ENCODE measurements around the gene RAX2. TPM values are rescaled to one million over a fixed set of nuclear protein-coding genes. Genes with fewer than 3 reads are reported as not detected.

RAX2 gene
- total and polyA plus RNA-seq, 9 of the 15 experiments (the other 6 are each of a cell fraction or from before 2014, with no cell fraction given) = not detected

GRCh38 chr19:3762501-3763459, 9.2 kb downstream of the RAX2 start, which contains the start of gene MRPL54 (continued):
- TF ChIP-seq POLR2B (IDR thresholded peaks at IDR 0.05; ENCODE audit: low read depth, partially characterized antibody) (peak; percentile 98), ZNF444 (CRISPR knock-in tag; IDR thresholded peaks at IDR 0.05) (no peak), ILK (tag; IDR thresholded peaks at IDR 0.05; ENCODE audit: borderline replicate concordance, low read depth) (no peak), ZNF212 (CRISPR knock-in tag; IDR thresholded peaks at IDR 0.05) (no peak), SMAD4 (CRISPR knock-in tag; conservative IDR thresholded peaks at IDR 0.05) (no peak; the same call in 1 of the 2 replicates), SETDB1 (IDR thresholded peaks at IDR 0.05; ENCODE audit: low read length) (no peak), FOXA1 (IDR thresholded peaks at IDR 0.05; ENCODE audit: borderline replicate concordance) (no peak), ZNF717 (CRISPR knock-in tag; IDR thresholded peaks at IDR 0.05) (no peak), ZNF655 (CRISPR knock-in tag; IDR thresholded peaks at IDR 0.05) (no peak), ZNF12 (CRISPR knock-in tag; IDR thresholded peaks at IDR 0.05) (no peak), E2F6 (IDR thresholded peaks at IDR 0.05; ENCODE audit: borderline replicate concordance in 1 of 2, extremely low read depth in 1 of 2, insufficient read depth in 1 of 2, insufficient read length in 1 of 2, low read depth in 1 of 2, low read length in 1 of 2, poor library complexity in 1 of 2, severe bottlenecking in 1 of 2) (no peak), GATAD2B (IDR thresholded peaks at IDR 0.05; ENCODE audit: borderline replicate concordance) (no peak), ZNF780A (CRISPR knock-in tag; IDR thresholded peaks at IDR 0.05) (no peak), TRIM25 (IDR thresholded peaks at IDR 0.05; ENCODE audit: borderline replicate concordance) (no peak), ADNP (tag; IDR thresholded peaks at IDR 0.05) (no peak), U2AF1 (optimal IDR thresholded peaks at IDR 0.05; ENCODE audit: low read depth, low read length) (no peak), HNRNPK (IDR thresholded peaks at IDR 0.05; ENCODE audit: low read depth, low read length, poor library complexity, severe bottlenecking) (no peak), HMGN3 (IDR thresholded peaks at IDR 0.05; ENCODE audit: borderline replicate concordance, extremely low read depth, insufficient read length, low read depth, low read length) (peak; percentile 60), THAP12 (CRISPR knock-in tag; IDR thresholded peaks at IDR 0.05) (peak; percentile 65; the same call in 1 of the 2 replicates), CTBP1 (IDR thresholded peaks at IDR 0.05; ENCODE audit: borderline replicate concordance) (peak; percentile 20; the same call in 1 of the 2 replicates), ZNF197 (CRISPR knock-in tag; IDR thresholded peaks at IDR 0.05; ENCODE audit: low read depth) (no peak)

All from K562 (cell line).